HG03060 (cell line): ENCODE data around the gene HIVEP3.
"Not testable (repeated sequence)": the region's sequence is repeated elsewhere in the genome, so short reads cannot be mapped to it uniquely, and the experiment has no call there.

Experiments used
- ATAC-seq: cut with Tn5 transposase; IDR thresholded peaks from one replicate; pipeline ENCODE4 v1.9.1; 2021; ENCODE audit warnings: low read depth, moderate number of reproducible peaks; ENCODE audit not compliant: unreplicated experiment

Gene HIVEP3

GRCh38 chr1:41580021-41580420 lies 338.7 kb downstream of the HIVEP3 start:
- ATAC-seq = no peak

DNA sequence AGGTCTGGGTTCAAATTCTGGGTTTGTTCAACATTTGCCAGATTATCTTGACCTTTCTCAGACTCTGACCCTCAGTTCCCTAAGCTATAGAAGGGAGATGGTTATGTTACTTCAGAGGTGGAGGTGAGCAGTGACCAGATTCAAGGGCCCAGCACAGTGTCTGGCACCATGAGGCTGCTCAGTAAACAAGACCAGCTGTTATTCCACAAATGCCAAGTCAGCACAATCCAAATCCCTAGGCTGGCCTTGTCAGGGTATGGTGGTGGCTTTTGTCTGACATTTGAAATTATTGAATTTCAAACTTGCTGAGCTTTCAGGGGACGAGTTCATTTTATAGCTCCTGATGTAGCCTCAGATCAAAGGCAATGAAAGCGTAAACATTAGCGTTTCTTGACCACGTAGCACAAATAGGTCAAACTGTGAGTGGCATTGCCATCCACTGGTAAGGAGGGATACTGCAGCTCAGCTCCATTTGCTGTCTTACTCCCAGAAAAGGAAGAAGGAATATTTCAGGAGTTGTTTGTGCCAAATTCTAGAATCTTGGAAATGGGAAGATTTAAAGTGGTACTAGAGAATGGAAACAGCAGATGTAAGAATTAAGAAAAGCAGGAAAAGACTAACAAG lies 339.9 kb downstream of the HIVEP3 start:
- no peak for ATAC-seq

GRCh38 chr1:41576620-41577019 lies 342.1 kb downstream of the HIVEP3 start:
- no peak for ATAC-seq

DNA sequence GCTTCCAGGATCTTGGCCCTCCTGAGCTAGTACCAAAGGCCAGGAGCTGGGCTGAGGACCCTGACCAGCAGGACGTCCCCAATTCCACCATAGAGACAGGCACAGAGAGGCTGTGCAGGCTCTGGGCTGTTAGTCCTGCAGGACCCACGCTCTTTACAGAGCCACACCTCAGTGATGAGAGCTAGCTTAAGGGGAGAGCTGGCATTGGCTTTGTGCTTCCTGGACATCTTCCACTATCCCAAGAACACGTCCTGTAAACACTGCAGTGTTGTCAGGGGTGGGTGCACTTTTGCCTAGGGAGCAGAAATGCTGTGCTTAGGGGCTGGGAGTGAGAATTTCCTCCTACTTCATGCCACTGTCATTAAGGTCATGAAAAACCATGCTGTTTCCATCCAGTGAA lies 342.5 kb downstream of the HIVEP3 start:
- no peak for ATAC-seq

- ATAC-seq = no peak
Observed at GRCh38 chr1:41574842-41575241, 343.9 kb downstream of the HIVEP3 start.

GRCh38 chr1:41573785-41574713 lies 344.7 kb downstream of the HIVEP3 start:
- ATAC-seq = no peak

- ATAC-seq = no peak
Observed at GRCh38 chr1:41573194-41573593, 345.5 kb downstream of the HIVEP3 start.

- ATAC-seq = no peak
Observed at GRCh38 chr1:41572224-41572623, 346.5 kb downstream of the HIVEP3 start.

DNA sequence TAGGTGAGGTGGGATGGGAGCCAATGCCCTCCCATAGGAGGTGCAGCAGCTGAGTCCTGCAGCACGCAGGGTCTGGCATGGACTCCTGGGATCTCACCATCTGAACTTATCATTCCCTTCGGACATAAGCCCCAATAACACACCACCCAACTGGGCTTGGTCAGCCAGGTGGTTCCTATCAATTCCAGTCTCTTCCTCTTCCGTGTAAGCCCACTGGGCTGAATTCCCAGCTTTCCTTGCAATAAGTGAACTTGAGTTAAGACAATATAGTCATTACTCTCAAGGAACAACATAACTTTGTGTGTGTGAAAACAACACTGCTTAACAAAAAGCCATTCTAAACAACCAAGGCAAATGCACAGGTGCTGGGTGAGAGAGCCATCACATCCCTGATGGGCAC lies 347.7 kb downstream of the HIVEP3 start:
- no peak for ATAC-seq

DNA sequence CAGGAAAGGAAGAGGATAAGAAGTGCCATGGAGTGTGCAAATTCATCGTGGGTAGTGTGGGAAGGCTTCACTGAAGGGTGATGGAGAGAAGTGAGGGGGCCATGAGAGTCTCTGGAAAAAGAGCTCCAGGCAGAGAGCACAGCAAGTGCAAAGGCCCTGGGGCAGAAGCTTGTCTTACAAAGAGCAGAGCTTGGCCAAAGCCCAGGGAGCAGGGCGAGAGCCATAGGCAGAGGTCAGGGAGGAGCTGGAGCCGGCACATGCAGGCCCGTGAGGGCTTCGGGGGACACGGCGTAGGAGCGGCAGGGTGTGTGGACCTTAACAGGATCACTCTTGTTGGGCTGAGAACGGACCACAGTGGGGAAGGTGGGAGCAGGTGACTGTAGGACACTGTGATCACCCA lies 350.5 kb downstream of the HIVEP3 start:
- ATAC-seq = no peak

GRCh38 chr1:41566969-41567368 lies 351.8 kb downstream of the HIVEP3 start:
- no peak for ATAC-seq

DNA sequence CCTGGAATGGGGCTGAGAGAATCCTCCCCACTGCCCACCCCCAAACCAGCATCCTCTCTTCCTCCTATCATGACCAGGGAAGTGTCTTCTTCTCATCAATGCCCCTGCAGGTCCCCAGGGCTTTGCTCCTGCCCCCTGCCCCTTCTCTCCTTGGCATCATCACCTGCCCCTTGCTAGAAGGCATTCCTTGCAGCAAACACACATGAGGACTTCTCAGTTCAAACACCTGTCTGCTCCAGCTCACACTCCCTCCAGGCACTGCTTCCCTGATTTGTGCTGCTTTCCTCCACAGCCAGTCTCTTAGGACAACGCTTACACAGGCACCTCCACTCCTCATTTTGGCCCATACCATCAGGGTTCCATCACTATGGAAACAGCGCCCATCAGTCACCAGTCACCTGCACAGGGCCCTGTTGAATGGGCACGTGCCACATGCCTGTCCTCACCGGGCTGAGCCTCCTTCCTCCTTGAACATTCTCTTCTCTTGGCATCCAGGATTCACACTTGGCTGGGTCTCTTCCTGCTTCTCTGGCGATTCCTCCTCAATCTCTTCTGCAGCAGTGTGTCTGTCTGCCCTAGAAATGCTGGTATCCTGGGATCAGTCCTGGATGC lies 352.3 kb downstream of the HIVEP3 start:
- no peak for ATAC-seq

GRCh38 chr1:41564741-41565475 lies 353.8 kb downstream of the HIVEP3 start:
- no peak for ATAC-seq

- ATAC-seq = no peak
Observed at GRCh38 chr1:41562328-41562727, 356.4 kb downstream of the HIVEP3 start.

GRCh38 chr1:41560931-41561330 lies 357.8 kb downstream of the HIVEP3 start:
- no peak for ATAC-seq

GRCh38 chr1:41560496-41560895 lies 358.2 kb downstream of the HIVEP3 start:
- ATAC-seq = no peak

DNA sequence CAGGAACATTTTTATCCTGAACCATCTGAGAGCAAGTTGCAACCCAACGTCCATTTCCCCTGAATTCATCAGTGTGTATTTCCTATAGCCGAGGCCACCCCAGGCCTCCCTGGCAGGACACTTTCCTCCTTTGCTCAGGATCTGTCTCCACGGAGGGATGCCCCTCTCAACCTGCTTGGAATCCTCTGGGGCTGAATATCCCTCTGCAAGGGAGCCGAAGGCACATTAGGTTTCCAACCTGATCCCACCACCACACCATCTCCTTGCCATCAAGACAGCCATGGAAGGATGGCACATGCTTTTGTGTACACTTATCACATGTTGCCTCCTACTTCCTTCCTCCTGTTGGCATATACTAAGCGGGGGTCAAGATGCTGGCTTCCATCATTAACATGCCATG lies 359.4 kb downstream of the HIVEP3 start:
- no peak for ATAC-seq

- ATAC-seq = no peak
Observed at GRCh38 chr1:41558761-41559171, 360.0 kb downstream of the HIVEP3 start.

DNA sequence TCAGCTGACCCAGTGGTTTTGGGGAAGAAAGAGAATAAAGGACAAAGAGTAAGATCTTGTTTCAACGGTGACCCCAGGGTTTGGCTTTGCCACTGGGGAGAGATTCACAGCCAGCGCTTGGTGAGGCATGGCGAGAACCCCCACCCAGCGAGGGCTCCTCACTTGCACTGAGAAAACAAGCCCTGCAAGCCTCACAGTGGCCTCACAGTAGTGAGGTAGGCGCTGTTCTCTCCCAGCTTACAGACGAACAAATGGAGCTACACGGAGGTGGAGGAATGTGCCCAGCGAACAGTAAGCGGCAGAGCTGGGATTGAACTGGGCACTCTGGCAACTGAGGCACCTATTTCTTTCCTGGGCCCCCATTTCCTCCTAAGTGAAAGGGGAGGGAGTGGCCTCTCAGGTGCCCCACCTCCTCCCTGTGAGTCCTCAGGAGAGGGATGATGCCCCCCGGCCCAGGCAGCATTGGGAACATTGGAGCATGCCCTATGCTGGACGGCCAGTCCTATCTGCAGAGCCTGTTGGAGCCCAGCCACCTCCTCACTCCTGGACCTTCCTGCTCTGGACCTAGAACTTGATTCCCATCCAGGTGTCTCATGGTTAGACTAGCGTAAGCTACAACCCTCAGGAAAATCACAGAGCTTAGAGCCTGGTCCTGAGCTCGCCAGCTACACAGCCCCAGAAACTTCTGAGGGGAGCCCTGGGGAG lies 360.8 kb downstream of the HIVEP3 start:
- no peak for ATAC-seq

DNA sequence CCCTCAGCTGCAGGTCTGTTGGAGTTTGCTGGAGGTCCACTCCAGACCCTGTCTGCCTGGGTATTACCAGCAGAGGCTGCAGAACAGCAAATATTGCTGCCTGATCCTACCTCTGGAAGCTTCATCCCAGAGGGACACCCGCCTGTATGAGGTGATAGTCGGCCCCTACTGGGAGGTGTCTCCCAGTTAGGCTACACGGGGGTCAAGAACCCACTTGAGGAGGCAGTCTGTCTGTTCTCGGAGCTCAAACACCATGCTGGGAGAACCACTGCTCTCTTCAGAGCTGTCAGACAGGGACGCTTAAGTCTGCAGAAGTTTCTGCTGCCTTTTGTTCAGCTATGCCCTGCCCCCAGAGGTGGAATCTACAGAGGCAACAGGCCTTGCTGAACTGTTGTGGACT lies 364.0 kb downstream of the HIVEP3 start:
- not testable (repeated sequence) for ATAC-seq
